Activated CD8-positive, alpha-beta memory T cell treated with anti-CD3 and anti-CD28 coated beads for 1 hour (primary cell): ENCODE measurements around the gene MAJIN.

ENCODE experiments used
- DNase-seq, 2 donors: peaks; one replicate each; pipeline ENCODE4 v3.0.0-alpha.2; 2020; ENCODE audit warnings: low read depth in 1 of 2; ENCODE audit errors: extremely low read depth in 1 of 2

Gene MAJIN

GRCh38 chr11:64914123-64914522, 57.8 kb downstream of the MAJIN start:
- DNase-seq: no peak

- DNase-seq: no peak
Observed at GRCh38 chr11:64913171-64913727, 58.7 kb downstream of the MAJIN start.

GRCh38 chr11:64911689-64912088, 60.2 kb downstream of the MAJIN start:
- DNase-seq: no peak

GRCh38 chr11:64911142-64911541, 60.8 kb downstream of the MAJIN start:
- DNase-seq: no peak

GRCh38 chr11:64910451-64911093, 61.3 kb downstream of the MAJIN start:
- no peak for DNase-seq

GRCh38 chr11:64909653-64910343, 62.1 kb downstream of the MAJIN start:
- DNase-seq: no peak

GRCh38 chr11:64908766-64909165, 63.1 kb downstream of the MAJIN start:
- no peak for DNase-seq

- no peak for DNase-seq
Observed at GRCh38 chr11:64906314-64906635, 65.6 kb downstream of the MAJIN start.

GRCh38 chr11:64905516-64906313, 66.2 kb downstream of the MAJIN start:
- DNase-seq: no peak

- DNase-seq: no peak
Observed at GRCh38 chr11:64903291-64903833, 68.5 kb downstream of the MAJIN start.

GRCh38 chr11:64902102-64902900, 69.6 kb downstream of the MAJIN start:
- no peak for DNase-seq

GRCh38 chr11:64900774-64901173, 71.1 kb downstream of the MAJIN start:
- DNase-seq: no peak

GRCh38 chr11:64900263-64900678, 71.6 kb downstream of the MAJIN start:
- peak in 1 of 2 donors; percentile 25 for DNase-seq

- DNase-seq: no peak
Observed at GRCh38 chr11:64898541-64898940, 73.4 kb downstream of the MAJIN start.

GRCh38 chr11:64898076-64898445, 73.8 kb downstream of the MAJIN start:
- no peak for DNase-seq

- DNase-seq: no peak
Observed at GRCh38 chr11:64897381-64898075, 74.4 kb downstream of the MAJIN start.

GRCh38 chr11:64896448-64897022, 75.4 kb downstream of the MAJIN start:
- no peak for DNase-seq

- DNase-seq: no peak
Observed at GRCh38 chr11:64894812-64895452, 77.0 kb downstream of the MAJIN start.
